Lower leg skin (tissue), 4 donors: ENCODE results near the gene DSG2. TPM values are rescaled to one million over a fixed set of nuclear protein-coding genes. Genes with fewer than 3 reads are reported as not detected.

ENCODE experiments used
- DNase-seq, 2 donors: peaks; one replicate each; pipeline ENCODE4 v3.0.0-alpha.2; 2019; ENCODE audit warnings: low spot score in 2 of 2
- H3K4me3 ChIP-seq: fragments of 200-600 bp; sonication (generic); 2 replicates; pipeline ENCODE4 v1.5.1; 2017; ENCODE audit warnings: mild to moderate bottlenecking, low read depth; ENCODE audit not compliant: poor library complexity, severe bottlenecking
- CTCF ChIP-seq, 3 donors: fragments of 450-650 bp; IDR thresholded peaks; one replicate each; pipeline ENCODE4 v1.5.1; 2016; ENCODE audit warnings: antibody characterized with exemption in 3 of 3, mild to moderate bottlenecking in 3 of 3, moderate library complexity in 2 of 3
- POLR2A ChIP-seq, 2 donors: fragments of 450-650 bp; IDR thresholded peaks; one replicate each; pipeline ENCODE4 v1.6.1; 2016 to 2017; ENCODE audit warnings: antibody characterized with exemption in 2 of 2, mild to moderate bottlenecking in 1 of 2, moderate library complexity in 1 of 2
- WGBS, 2 donors: methylation state at CpG; one replicate each; pipeline ENCODE4 v1.1.5; 2018; 5-methylcytosine and 5-hydroxymethylcytosine counted together
- intact Hi-C: fragments of 100-400 bp; cut with DNase I; formaldehyde crosslinking; loops from one replicate; pipeline ENCODE4 v1.15.0; 2023; ENCODE audit warnings: low total_unique reads
- total RNA-seq, 4 donors: library from RNA; depleted of rRNA; stranded (reverse); fragments of >200 nt; gene quantifications; one replicate each; pipeline ENCODE4 v1.1.0, GENCODE V29; 2016

The DSG2 gene
- total RNA-seq, 4 donors from 2014 or later = 11.0 to 28.0 (median 19.2) TPM

GRCh38 chr18:31551883-31552282 is 53.9 kb downstream of the DSG2 start:
- intact Hi-C loops = loop anchor here (10.0 kb wide), 1 partner anchor 173 kb away; no protein-coding TSS in a partner anchor
- TF ChIP-seq POLR2A (IDR thresholded peaks at IDR 0.05) (no peak), CTCF (IDR thresholded peaks at IDR 0.05) (no peak)
- DNase-seq = no peak
- 91 to 92% methylated on average over 3 of the region's 3 CpGs for WGBS, 2 donors
- no peak overlapping the region for H3K4me3 ChIP-seq

- H3K4me3 ChIP-seq = no peak overlapping the region
- WGBS, 2 donors = 36 to 44% methylated on average over 6 of the region's 6 CpGs
- intact Hi-C loops = loop anchor here (10.0 kb wide), 1 partner anchor 171 kb away; no protein-coding TSS in a partner anchor
- TF ChIP-seq POLR2A (IDR thresholded peaks at IDR 0.05) (no peak), CTCF (IDR thresholded peaks at IDR 0.05) (no peak)
- no peak for DNase-seq
Measured at GRCh38 chr18:31553800-31554199, 55.8 kb downstream of the DSG2 start.

- WGBS, 2 donors = 76 to 79% methylated on average over 5 of the region's 5 CpGs
- DNase-seq = no peak
Measured at GRCh38 chr18:31554776-31555175, 56.8 kb downstream of the DSG2 start.

GRCh38 chr18:31555971-31556747 is 58.2 kb downstream of the DSG2 start:
- intact Hi-C loops = loop anchor here (10.0 kb wide), 1 partner anchor 169 kb away; no protein-coding TSS in a partner anchor
- WGBS, 2 donors = 21 to 22% methylated on average over 7 of the region's 7 CpGs
- no peak overlapping the region for H3K4me3 ChIP-seq
- TF ChIP-seq POLR2A (IDR thresholded peaks at IDR 0.05) (no peak), CTCF (IDR thresholded peaks at IDR 0.05) (no peak)
- no peak for DNase-seq

More at GRCh38 chr18:31554776-31555175, 56.8 kb downstream of the DSG2 start:
- no peak overlapping the region for H3K4me3 ChIP-seq
- TF ChIP-seq CTCF (IDR thresholded peaks at IDR 0.05) = no peak
- TF ChIP-seq POLR2A (IDR thresholded peaks at IDR 0.05) = no peak
- intact Hi-C loops = loop anchor here (10.0 kb wide), 1 partner anchor 170 kb away; no protein-coding TSS in a partner anchor

GRCh38 chr18:31557446-31557845 is 59.5 kb downstream of the DSG2 start:
- DNase-seq = no peak
- H3K4me3 ChIP-seq = no peak overlapping the region
- 97% methylated on average over 3 of the region's 3 CpGs for WGBS, 2 donors
- TF ChIP-seq CTCF (IDR thresholded peaks at IDR 0.05) = no peak
- no peak for TF ChIP-seq POLR2A (IDR thresholded peaks at IDR 0.05)
- intact Hi-C loops = loop anchor here (10.0 kb wide), 1 partner anchor 167 kb away; no protein-coding TSS in a partner anchor
